SK-N-SH treated with all-trans-retinoic acid at 6 μM for 48 hours (cell line): ENCODE data around the gene FAM184A.

Experiments used
- ATAC-seq: fragments of 200-7000 bp; cut with Tn5 transposase; 3 replicates; pipeline ENCODE4 v1.9.1; 2020; ENCODE audit warnings: mild to moderate bottlenecking, moderate library complexity
- ARNTL ChIP-seq: fragments of 450-650 bp; formaldehyde crosslinking; IDR thresholded peaks from 2 replicates; pipeline ENCODE4 v1.5.0; 2020; ENCODE audit warnings: low read depth, mild to moderate bottlenecking, moderate library complexity, borderline replicate concordance
- CREB5 ChIP-seq: fragments of 250-450 bp; sonication (Bioruptor Pico); IDR thresholded peaks from 2 replicates; pipeline ENCODE4 v1.5.1; 2020; ENCODE audit warnings: low read depth, mild to moderate bottlenecking, moderate library complexity
- CSRNP3 ChIP-seq: fragments of 250-450 bp; sonication (Bioruptor Pico); IDR thresholded peaks from 2 replicates; pipeline ENCODE4 v1.5.1; 2021; ENCODE audit warnings: mild to moderate bottlenecking, moderate library complexity
- ESRRG ChIP-seq: fragments of 250-450 bp; sonication (Bioruptor Pico); IDR thresholded peaks from 2 replicates; pipeline ENCODE4 v1.6.1; 2021; ENCODE audit warnings: mild to moderate bottlenecking
- GLIS3 ChIP-seq: fragments of 250-450 bp; sonication (Bioruptor Pico); IDR thresholded peaks from 2 replicates; pipeline ENCODE4 v1.5.0; 2020; ENCODE audit warnings: mild to moderate bottlenecking, moderate library complexity
- ISL1 ChIP-seq: fragments of 250-450 bp; sonication (Bioruptor Pico); IDR thresholded peaks from 2 replicates; pipeline ENCODE4 v2.1.2; 2022; ENCODE audit warnings: mild to moderate bottlenecking, moderate library complexity
- OSR1 ChIP-seq: fragments of 250-450 bp; sonication (Bioruptor Pico); IDR thresholded peaks from 2 replicates; pipeline ENCODE4 v1.8.0; 2022; ENCODE audit warnings: moderate library complexity, mild to moderate bottlenecking, inconsistent platforms
- PATZ1 ChIP-seq: fragments of 250-450 bp; sonication (Bioruptor Pico); IDR thresholded peaks from 2 replicates; pipeline ENCODE4 v1.8.0; 2020; ENCODE audit warnings: mild to moderate bottlenecking, moderate library complexity, borderline replicate concordance
- POU6F1 ChIP-seq: fragments of 250-450 bp; sonication (Bioruptor Pico); IDR thresholded peaks from 2 replicates; pipeline ENCODE4 v1.8.0; 2021; ENCODE audit warnings: low read depth, mild to moderate bottlenecking, moderate library complexity, borderline replicate concordance
- PPARA ChIP-seq: fragments of 250-450 bp; sonication (Bioruptor Pico); IDR thresholded peaks from 2 replicates; pipeline ENCODE4 v1.5.0; 2020; ENCODE audit warnings: mild to moderate bottlenecking, borderline replicate concordance
- RARB ChIP-seq: fragments of 250-450 bp; sonication (Bioruptor Pico); IDR thresholded peaks from 2 replicates; pipeline ENCODE4 v1.8.0; 2021; ENCODE audit warnings: mild to moderate bottlenecking, moderate library complexity
- SNAI2 ChIP-seq: fragments of 250-450 bp; sonication (Bioruptor Pico); IDR thresholded peaks from 2 replicates; pipeline ENCODE4 v1.5.0; 2020; ENCODE audit warnings: mild to moderate bottlenecking, moderate library complexity
- TCF4 ChIP-seq: fragments of 250-450 bp; sonication (Bioruptor Pico); IDR thresholded peaks from 2 replicates; pipeline ENCODE4 v1.8.0; 2021; ENCODE audit warnings: mild to moderate bottlenecking, moderate library complexity, borderline replicate concordance
- TOX ChIP-seq: fragments of 250-450 bp; sonication (Bioruptor Pico); IDR thresholded peaks from 2 replicates; pipeline ENCODE4 v1.8.0; 2021; ENCODE audit warnings: mild to moderate bottlenecking, moderate library complexity, borderline replicate concordance
- TSHZ2 ChIP-seq: fragments of 250-450 bp; sonication (Bioruptor Pico); IDR thresholded peaks from 2 replicates; pipeline ENCODE4 v1.5.0; 2020; ENCODE audit warnings: mild to moderate bottlenecking, moderate library complexity
- ZC3H10 ChIP-seq: fragments of 250-450 bp; sonication (Bioruptor Pico); IDR thresholded peaks from 2 replicates; pipeline ENCODE4 v1.5.1; 2021; ENCODE audit warnings: mild to moderate bottlenecking, moderate library complexity
- ZNF565 ChIP-seq: fragments of 450-650 bp; formaldehyde crosslinking; conservative IDR thresholded peaks from 2 replicates; pipeline ENCODE4 v1.5.0; 2020; ENCODE audit warnings: low read depth, mild to moderate bottlenecking, moderate library complexity
- ZNF70 ChIP-seq: fragments of 450-650 bp; formaldehyde crosslinking; IDR thresholded peaks from 2 replicates; pipeline ENCODE4 v1.5.0; 2020; ENCODE audit warnings: mild to moderate bottlenecking, moderate library complexity
- ZNF8 ChIP-seq: fragments of 450-650 bp; formaldehyde crosslinking; IDR thresholded peaks from 2 replicates; pipeline ENCODE4 v1.5.0; 2020; ENCODE audit warnings: mild to moderate bottlenecking, moderate library complexity

The FAM184A gene

GRCh38 chr6:118933855-118934460 lies 144.5 kb downstream of the FAM184A start:
- TF ChIP-seq TSHZ2 (CRISPR knock-in tag): no peak
- no peak for TF ChIP-seq ZNF8 (CRISPR knock-in tag)
- TF ChIP-seq SNAI2 (CRISPR knock-in tag): no peak
- no peak for TF ChIP-seq PPARA (CRISPR knock-in tag)
- no peak for TF ChIP-seq TOX (CRISPR knock-in tag)
- TF ChIP-seq CSRNP3 (CRISPR knock-in tag): no peak
- TF ChIP-seq TCF4: no peak
- no peak for TF ChIP-seq ISL1 (CRISPR knock-in tag)
- no peak for TF ChIP-seq ZNF565 (CRISPR knock-in tag)
- TF ChIP-seq RARB: no peak
- no peak for TF ChIP-seq ARNTL (CRISPR knock-in tag)
- no peak for TF ChIP-seq ZNF70 (CRISPR knock-in tag)
- TF ChIP-seq POU6F1 (CRISPR knock-in tag): no peak
- no peak for TF ChIP-seq OSR1
- no peak for ATAC-seq

GRCh38 chr6:118932421-118932820 lies 146.0 kb downstream of the FAM184A start:
- no peak for ATAC-seq
- TF ChIP-seq ZC3H10 (CRISPR knock-in tag) (no peak), ZNF8 (CRISPR knock-in tag) (no peak), TOX (CRISPR knock-in tag) (no peak), GLIS3 (CRISPR knock-in tag) (no peak), CREB5 (CRISPR knock-in tag) (no peak)

- ATAC-seq: no peak
- TF ChIP-seq TOX (CRISPR knock-in tag) (no peak), ISL1 (CRISPR knock-in tag) (no peak), OSR1 (no peak), PATZ1 (no peak), ZNF565 (CRISPR knock-in tag) (no peak), ESRRG (CRISPR knock-in tag) (no peak)
- TF ChIP-seq, all 23 proteins: peak for 0
Observed at GRCh38 chr6:118931436-118931835, 147.0 kb downstream of the FAM184A start.

GRCh38 chr6:118930680-118931079 lies 147.8 kb downstream of the FAM184A start:
- TF ChIP-seq ZC3H10 (CRISPR knock-in tag) (no peak), CSRNP3 (CRISPR knock-in tag) (no peak), PATZ1 (no peak), TOX (CRISPR knock-in tag) (no peak), ARNTL (CRISPR knock-in tag) (no peak), PPARA (CRISPR knock-in tag) (no peak), OSR1 (no peak), POU6F1 (CRISPR knock-in tag) (no peak)
- no peak for ATAC-seq
